GM18868 (cell line): ENCODE results near the gene RBFA.

Source experiments
- ATAC-seq: cut with Tn5 transposase; IDR thresholded peaks from one replicate; pipeline ENCODE4 v1.9.1; 2021; ENCODE audit warnings: mild to moderate bottlenecking, moderate library complexity; ENCODE audit not compliant: unreplicated experiment

Gene RBFA

GRCh38 chr18:80070825-80071224 lies 36.6 kb downstream of the RBFA start:
- ATAC-seq, result no peak

GRCh38 chr18:80074183-80074582 lies 39.9 kb downstream of the RBFA start:
- no peak for ATAC-seq

- no peak for ATAC-seq
Observed at GRCh38 chr18:80074697-80075096, 40.5 kb downstream of the RBFA start.

GRCh38 chr18:80075940-80076339 lies 41.7 kb downstream of the RBFA start:
- no peak for ATAC-seq

GRCh38 chr18:80076379-80076778 lies 42.1 kb downstream of the RBFA start:
- no peak for ATAC-seq

- no peak for ATAC-seq
Observed at GRCh38 chr18:80077873-80078272, 43.6 kb downstream of the RBFA start.
